NB4 (cell line): ENCODE measurements around the gene DDI1.

ENCODE experiments used
- CTCF ChIP-seq: IDR thresholded peaks from one replicate; pipeline ENCODE4 v1.5.1; 2012; ENCODE audit warnings: low read depth, low read length
- MAX ChIP-seq: IDR thresholded peaks from 2 replicates; pipeline ENCODE4 v1.6.1; 2011; ENCODE audit warnings: low read depth, low read length
- MYC ChIP-seq: IDR thresholded peaks from 2 replicates; pipeline ENCODE4 v1.6.1; 2011; ENCODE audit warnings: low read depth, low read length
- POLR2A ChIP-seq: IDR thresholded peaks from 2 replicates; pipeline ENCODE4 v1.6.1; 2011; ENCODE audit warnings: mild to moderate bottlenecking; ENCODE audit not compliant: insufficient read length; ENCODE audit errors: extremely low read depth

- TF ChIP-seq CTCF (no peak), POLR2A (no peak), MAX (no peak), MYC (no peak)
These were observed 48.5 kb upstream of the DDI1 start for GRCh38 chr11:103987629-103988594.
